ENCODE measurements around the gene PDCD1LG2.

Gene PDCD1LG2

GRCh38 chr9:5582835-5583195, 72.5 kb downstream of the PDCD1LG2 start:
- no peak for TF ChIP-seq CTCF (IDR thresholded peaks at IDR 0.05; ENCODE audit: low read depth, low read length)
- peak; percentile 36 for DNase-seq (ENCODE audit: extremely low read depth, low read depth)

- no peak for DNase-seq (ENCODE audit: extremely low read depth, low read depth)
- TF ChIP-seq CTCF (IDR thresholded peaks at IDR 0.05; ENCODE audit: low read depth, low read length): no peak
Observed at GRCh38 chr9:5586391-5586802, 76.1 kb downstream of the PDCD1LG2 start.

- DNase-seq (ENCODE audit: extremely low read depth, low read depth): no peak
Observed at GRCh38 chr9:5587024-5587423, 76.7 kb downstream of the PDCD1LG2 start.

GRCh38 chr9:5592231-5592630, 81.9 kb downstream of the PDCD1LG2 start:
- no peak for DNase-seq (ENCODE audit: extremely low read depth, low read depth)
- no peak for TF ChIP-seq CTCF (IDR thresholded peaks at IDR 0.05; ENCODE audit: low read depth, low read length)

More at GRCh38 chr9:5587024-5587423, 76.7 kb downstream of the PDCD1LG2 start:
- no peak for TF ChIP-seq CTCF (IDR thresholded peaks at IDR 0.05; ENCODE audit: low read depth, low read length)

GRCh38 chr9:5592904-5593303, 82.6 kb downstream of the PDCD1LG2 start:
- TF ChIP-seq CTCF (IDR thresholded peaks at IDR 0.05; ENCODE audit: low read depth, low read length): no peak

GRCh38 chr9:5593904-5594303, 83.6 kb downstream of the PDCD1LG2 start:
- no peak for DNase-seq (ENCODE audit: extremely low read depth, low read depth)
- TF ChIP-seq CTCF (IDR thresholded peaks at IDR 0.05; ENCODE audit: low read depth, low read length): no peak

More at GRCh38 chr9:5592904-5593303, 82.6 kb downstream of the PDCD1LG2 start:
- no peak for DNase-seq (ENCODE audit: extremely low read depth, low read depth)

- TF ChIP-seq CTCF (IDR thresholded peaks at IDR 0.05; ENCODE audit: low read depth, low read length): no peak
- no peak for DNase-seq (ENCODE audit: extremely low read depth, low read depth)
Observed at GRCh38 chr9:5596173-5596572, 85.8 kb downstream of the PDCD1LG2 start.
